CD4-positive, alpha-beta T cell treated with Interferon gamma for 1 hour (primary cell): ENCODE results near the gene MRPL44.

Experiments used
- DNase-seq: peaks from one replicate; pipeline ENCODE4 v3.0.0-alpha.2; 2020

MRPL44 gene

GRCh38 chr2:224011837-224012236, 54.6 kb downstream of the MRPL44 start:
- DNase-seq = no peak

- DNase-seq = no peak
Observed at GRCh38 chr2:224014336-224014735, 57.1 kb downstream of the MRPL44 start.

- no peak for DNase-seq
Observed at GRCh38 chr2:224016963-224017362, 59.7 kb downstream of the MRPL44 start.
